Natural killer cell (primary cell): Measurements from ENCODE around the gene KRTAP5-3. TPM values are rescaled to one million over a fixed set of nuclear protein-coding genes. Genes with fewer than 3 reads are reported as not detected.
A peak's percentile ranks its signal among the peaks of the same experiment; 100 is the strongest.

Source experiments
- ATAC-seq, 3 donors: fragments of 150-1000 bp in 2 of 3; fragments of 200-7000 bp in 1 of 3; cut with Tn5 transposase; 1 replicate in 1 of 3; 2 replicates in 2 of 3; pipeline ENCODE4 v1.10.0; 2021; ENCODE audit warnings: mild to moderate bottlenecking in 2 of 3, moderate library complexity in 2 of 3
- DNase-seq, 2 donors: peaks; one replicate each; pipeline versions ENCODE4 v3.0.0 to v3.0.0-alpha.2; 2013 to 2021; ENCODE audit warnings: mixed read lengths in 1 of 2
- H3K27ac ChIP-seq: one replicate; pipeline ENCODE4 v1.5.1; 2013; ENCODE audit warnings: mild to moderate bottlenecking, low read length
- H3K27me3 ChIP-seq: one replicate; pipeline ENCODE4 v1.6.1; 2013; ENCODE audit warnings: low read length; ENCODE audit not compliant: control insufficient read depth, insufficient read depth
- H3K36me3 ChIP-seq: one replicate; pipeline ENCODE4 v1.6.1; 2013; ENCODE audit warnings: low read length; ENCODE audit not compliant: control insufficient read depth, insufficient read depth
- H3K4me1 ChIP-seq: one replicate; pipeline ENCODE4 v1.6.1; 2013; ENCODE audit warnings: low read length; ENCODE audit not compliant: control insufficient read depth, insufficient read depth
- H3K4me3 ChIP-seq: one replicate; pipeline ENCODE4 v1.5.1; 2013; ENCODE audit warnings: low read length
- H3K9me3 ChIP-seq: one replicate; pipeline ENCODE4 v1.6.1; 2013; ENCODE audit warnings: low read length; ENCODE audit not compliant: control insufficient read depth, insufficient read depth
- H3K27ac Mint-ChIP-seq, 2 donors: one replicate each; pipeline ENCODE4 v1.8.0; 2022; ENCODE audit warnings: mild to moderate bottlenecking in 2 of 2, mixed read lengths in 2 of 2, moderate library complexity in 1 of 2
- H3K27me3 Mint-ChIP-seq, 2 donors: one replicate each; pipeline ENCODE4 v1.8.0; 2022; ENCODE audit warnings: low read depth in 2 of 2, mixed read lengths in 2 of 2
- H3K36me3 Mint-ChIP-seq: one replicate; pipeline ENCODE4 v1.8.0; 2022; ENCODE audit warnings: mixed read lengths
- H3K4me1 Mint-ChIP-seq, 2 donors: one replicate each; pipeline ENCODE4 v1.8.0; 2022; ENCODE audit warnings: mixed read lengths in 2 of 2
- H3K4me3 Mint-ChIP-seq: one replicate; pipeline ENCODE4 v1.8.0; 2022; ENCODE audit warnings: mild to moderate bottlenecking, moderate library complexity, mixed read lengths
- H3K9me3 Mint-ChIP-seq, 2 donors: one replicate each; pipeline ENCODE4 v1.8.0; 2022; ENCODE audit warnings: mixed read lengths in 2 of 2
- CTCF ChIP-seq: fragments of 200-600 bp; IDR thresholded peaks from one replicate; pipeline ENCODE4 v1.8.0; 2022; ENCODE audit warnings: antibody characterized with exemption
- WGBS: methylation state at CpG from one replicate; pipeline ENCODE4 v1.1.7; 2013; ENCODE audit warnings: missing lambda C conversion rate; ENCODE audit not compliant: insufficient coverage; 5-methylcytosine and 5-hydroxymethylcytosine counted together
- intact Hi-C: fragments of 100-400 bp; cut with micrococcal nuclease; formaldehyde crosslinking; loops from one replicate; pipeline ENCODE4 v1.14.2; 2022
- total RNA-seq, 4 donors: library from RNA; stranded (reverse); fragments of 120-200 nt in 1 of 4; gene quantifications; one replicate each; pipeline versions ENCODE4 v1.2.3 to v1.2.4, GENCODE V29; 2013 to 2022

Gene KRTAP5-3
- total RNA-seq, 3 donors from 2014 or later (not counting 1 experiment from before 2014, with no cell fraction given): not detected

GRCh38 chr11:1561266-1561665 is 47.0 kb downstream of the KRTAP5-3 start:
- H3K4me3 ChIP-seq: no peak overlapping the region

GRCh38 chr11:1560649-1561251 is 47.5 kb downstream of the KRTAP5-3 start:
- Mint-ChIP-seq H3K36me3 (no peaks in the 10 kb centered on the region), H3K27me3 (peaks cover 0 to 8% of the 10 kb centered on the region in 2 donors), H3K9me3 (no peaks in the 10 kb centered on the region), H3K4me1 (peaks cover 0 to 5% of the 10 kb centered on the region in 2 donors), H3K4me3 (no peak overlapping the region), H3K27ac (no peak overlapping the region)
- Histone ChIP-seq H3K4me3 (no peak overlapping the region), H3K27ac (no peak overlapping the region), H3K27me3 (no peaks in the 10 kb centered on the region), H3K36me3 (no peaks in the 10 kb centered on the region), H3K9me3 (no peaks in the 10 kb centered on the region), H3K4me1 (no peaks in the 10 kb centered on the region)
- ATAC-seq: no peak
- DNase-seq: peak in 1 of 2 donors; percentile 3
- intact Hi-C loops: no loop called here
- no peak for TF ChIP-seq CTCF
- 90% methylated on average over 7 of the region's 8 CpGs for WGBS

More at GRCh38 chr11:1561266-1561665, 47.0 kb downstream of the KRTAP5-3 start:
- Mint-ChIP-seq H3K27ac (peak overlapping the region; percentile 57 to 61), H3K4me1 (peaks cover 0 to 5% of the 10 kb centered on the region in 2 donors), H3K4me3 (no peak overlapping the region), H3K27me3 (peaks cover 0 to 8% of the 10 kb centered on the region in 2 donors), H3K9me3 (no peaks in the 10 kb centered on the region), H3K36me3 (no peaks in the 10 kb centered on the region)
- intact Hi-C loops: no loop called here
- H3K27me3 ChIP-seq: no peaks in the 10 kb centered on the region
- WGBS: 95% methylated on average over 17 of the region's 17 CpGs
- peaks cover under 1% of the 10 kb centered on the region for H3K4me1 ChIP-seq
- no peaks in the 10 kb centered on the region for H3K36me3 ChIP-seq
- TF ChIP-seq CTCF: no peak
- no peak for ATAC-seq
- H3K27ac ChIP-seq: no peak overlapping the region
- no peaks in the 10 kb centered on the region for H3K9me3 ChIP-seq
- DNase-seq: peak in 1 of 2 donors; percentile 6

- H3K27ac ChIP-seq: no peak overlapping the region
- Mint-ChIP-seq H3K27me3 (peaks cover 0 to 7% of the 10 kb centered on the region in 2 donors), H3K36me3 (no peaks in the 10 kb centered on the region), H3K27ac (peak overlapping the region; percentile 44 to 51), H3K4me1 (peaks cover 0 to 5% of the 10 kb centered on the region in 2 donors), H3K9me3 (no peaks in the 10 kb centered on the region), H3K4me3 (peak overlapping the region; percentile 35)
- peak in 1 of 2 donors; percentile 18 for DNase-seq
- whole genome bisulfite sequencing: 81% methylated on average over 13 of the region's 15 CpGs
- no peak for TF ChIP-seq CTCF
- intact Hi-C loops: no loop called here
- no peaks in the 10 kb centered on the region for H3K9me3 ChIP-seq
- H3K36me3 ChIP-seq: no peaks in the 10 kb centered on the region
- H3K4me3 ChIP-seq: no peak overlapping the region
- no peaks in the 10 kb centered on the region for H3K4me1 ChIP-seq
- peaks cover 2% of the 10 kb centered on the region for H3K27me3 ChIP-seq
- ATAC-seq: no peak
These were observed 48.1 kb downstream of the KRTAP5-3 start for GRCh38 chr11:1560002-1560648.
